Calu3 (cell line): ENCODE measurements around the gene HOXA10. TPM values are rescaled to one million over a fixed set of nuclear protein-coding genes. Genes with fewer than 3 reads are reported as not detected.

ENCODE experiments used
- BruUV-seq: library from RNA; stranded (reverse); fragments of 400-500 nt; replicated peaks from 2 replicates; lab custom pipeline; 2021; lab: Mats Ljungman, UMichigan
- CTCF ChIA-PET: fragments of 300-600 bp; sonication (Branson Sonifier 250); formaldehyde crosslinking; loops from one replicate; lab custom pipeline; 2022; ENCODE audit warnings: antibody characterized with exemption; lab: Charles Lee
- DNase-seq: peaks from one replicate; pipeline ENCODE4 v3.0.0; 2022
- H3K27ac Mint-ChIP-seq: one replicate; pipeline ENCODE4 v1.8.0; 2022; ENCODE audit warnings: mixed read lengths; ENCODE audit not compliant: unreplicated experiment
- H3K27me3 Mint-ChIP-seq: one replicate; pipeline ENCODE4 v1.8.0; 2022; ENCODE audit warnings: mixed read lengths; ENCODE audit not compliant: unreplicated experiment
- H3K36me3 Mint-ChIP-seq: one replicate; pipeline ENCODE4 v1.8.0; 2022; ENCODE audit warnings: mild to moderate bottlenecking, moderate library complexity, mixed read lengths; ENCODE audit not compliant: insufficient read depth, unreplicated experiment
- H3K4me1 Mint-ChIP-seq: one replicate; pipeline ENCODE4 v1.8.0; 2022; ENCODE audit warnings: mild to moderate bottlenecking, low read depth, mixed read lengths; ENCODE audit not compliant: unreplicated experiment
- H3K4me3 Mint-ChIP-seq: one replicate; pipeline ENCODE4 v1.8.0; 2022; ENCODE audit warnings: mild to moderate bottlenecking, low read depth, moderate library complexity, mixed read lengths; ENCODE audit not compliant: unreplicated experiment
- H3K9me3 Mint-ChIP-seq: one replicate; pipeline ENCODE4 v1.8.0; 2022; ENCODE audit warnings: low read depth, mixed read lengths; ENCODE audit not compliant: unreplicated experiment
- intact Hi-C: fragments of 100-400 bp; cut with micrococcal nuclease; formaldehyde crosslinking; loops from one replicate; pipeline ENCODE4 v1.10.0; 2022; ENCODE audit not compliant: unreplicated experiment
- total RNA-seq: library from RNA; stranded (reverse); gene quantifications from 2 replicates; pipeline ENCODE4 v1.2.3, GENCODE V29; 2022
- TF ChIP-seq, protein P1 (sequence below): fragments of 200-600 bp; IDR thresholded peaks from one replicate; pipeline ENCODE4 v1.8.0; 2022; ENCODE audit warnings: antibody characterized with exemption; ENCODE audit not compliant: unreplicated experiment

Gene HOXA10
- total RNA-seq, 1 experiment from 2014 or later: 11.8 TPM

GRCh38 chr7:27209933-27210440 lies 35.9 kb upstream of the HOXA10 start:
- no peaks in the 10 kb centered on the region for H3K36me3 Mint-ChIP-seq
- H3K9me3 Mint-ChIP-seq: no peaks in the 10 kb centered on the region
- peaks cover 29% of the 10 kb centered on the region for H3K27me3 Mint-ChIP-seq
- intact Hi-C loops: loop anchor here (1.0 kb wide), 1 partner anchor 366 kb away; no protein-coding TSS in a partner anchor
- TF ChIP-seq, protein P1, sequence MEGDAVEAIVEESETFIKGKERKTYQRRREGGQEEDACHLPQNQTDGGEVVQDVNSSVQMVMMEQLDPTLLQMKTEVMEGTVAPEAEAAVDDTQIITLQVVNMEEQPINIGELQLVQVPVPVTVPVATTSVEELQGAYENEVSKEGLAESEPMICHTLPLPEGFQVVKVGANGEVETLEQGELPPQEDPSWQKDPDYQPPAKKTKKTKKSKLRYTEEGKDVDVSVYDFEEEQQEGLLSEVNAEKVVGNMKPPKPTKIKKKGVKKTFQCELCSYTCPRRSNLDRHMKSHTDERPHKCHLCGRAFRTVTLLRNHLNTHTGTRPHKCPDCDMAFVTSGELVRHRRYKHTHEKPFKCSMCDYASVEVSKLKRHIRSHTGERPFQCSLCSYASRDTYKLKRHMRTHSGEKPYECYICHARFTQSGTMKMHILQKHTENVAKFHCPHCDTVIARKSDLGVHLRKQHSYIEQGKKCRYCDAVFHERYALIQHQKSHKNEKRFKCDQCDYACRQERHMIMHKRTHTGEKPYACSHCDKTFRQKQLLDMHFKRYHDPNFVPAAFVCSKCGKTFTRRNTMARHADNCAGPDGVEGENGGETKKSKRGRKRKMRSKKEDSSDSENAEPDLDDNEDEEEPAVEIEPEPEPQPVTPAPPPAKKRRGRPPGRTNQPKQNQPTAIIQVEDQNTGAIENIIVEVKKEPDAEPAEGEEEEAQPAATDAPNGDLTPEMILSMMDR: no peak
- peaks cover 8% of the 10 kb centered on the region for H3K4me1 Mint-ChIP-seq
- DNase-seq: no peak
- H3K4me3 Mint-ChIP-seq: peak overlapping the region; percentile 71
- BruUV-seq: no TSS peak
- no peak overlapping the region for H3K27ac Mint-ChIP-seq
- CTCF ChIA-PET: interaction anchor here (0.6 to 1.9 kb wide), 4 partner anchors 9 to 396 kb away, joined by 3 to 10 read pairs (median 3); no protein-coding TSS in a partner anchor

DNA sequence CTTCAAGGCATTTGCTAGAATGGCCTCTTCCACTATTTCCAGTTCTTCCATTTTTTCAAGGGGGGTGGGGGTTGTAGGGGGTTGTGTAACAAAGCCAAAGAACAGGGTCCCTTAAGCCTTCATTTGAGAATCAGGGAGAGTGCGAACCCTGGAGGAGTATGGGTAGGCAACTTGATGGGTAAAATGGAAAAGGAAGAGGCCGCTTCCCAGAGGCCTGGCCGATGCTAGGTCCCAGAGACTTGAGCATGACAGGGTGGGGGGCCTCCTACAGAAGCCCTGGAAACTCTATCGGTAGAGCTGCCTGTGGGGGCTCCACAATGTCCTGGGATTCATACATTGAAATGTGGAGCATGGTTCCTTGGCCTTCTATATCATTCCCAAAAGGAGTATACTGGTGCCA lies 34.9 kb upstream of the HOXA10 start:
- no peak for DNase-seq
- TF ChIP-seq, protein P1: no peak
- BruUV-seq: no TSS peak
- peaks cover 39% of the 10 kb centered on the region for H3K27me3 Mint-ChIP-seq
- intact Hi-C loops: no loop called here
- no peaks in the 10 kb centered on the region for H3K9me3 Mint-ChIP-seq
- H3K4me1 Mint-ChIP-seq: peaks cover 8% of the 10 kb centered on the region
- H3K4me3 Mint-ChIP-seq: no peak overlapping the region
- CTCF ChIA-PET: interaction anchor here (1.0 to 1.5 kb wide), 3 partner anchors 10 to 13 kb away, joined by 3 read pairs; no protein-coding TSS in a partner anchor
- H3K27ac Mint-ChIP-seq: no peak overlapping the region
- no peaks in the 10 kb centered on the region for H3K36me3 Mint-ChIP-seq

DNA sequence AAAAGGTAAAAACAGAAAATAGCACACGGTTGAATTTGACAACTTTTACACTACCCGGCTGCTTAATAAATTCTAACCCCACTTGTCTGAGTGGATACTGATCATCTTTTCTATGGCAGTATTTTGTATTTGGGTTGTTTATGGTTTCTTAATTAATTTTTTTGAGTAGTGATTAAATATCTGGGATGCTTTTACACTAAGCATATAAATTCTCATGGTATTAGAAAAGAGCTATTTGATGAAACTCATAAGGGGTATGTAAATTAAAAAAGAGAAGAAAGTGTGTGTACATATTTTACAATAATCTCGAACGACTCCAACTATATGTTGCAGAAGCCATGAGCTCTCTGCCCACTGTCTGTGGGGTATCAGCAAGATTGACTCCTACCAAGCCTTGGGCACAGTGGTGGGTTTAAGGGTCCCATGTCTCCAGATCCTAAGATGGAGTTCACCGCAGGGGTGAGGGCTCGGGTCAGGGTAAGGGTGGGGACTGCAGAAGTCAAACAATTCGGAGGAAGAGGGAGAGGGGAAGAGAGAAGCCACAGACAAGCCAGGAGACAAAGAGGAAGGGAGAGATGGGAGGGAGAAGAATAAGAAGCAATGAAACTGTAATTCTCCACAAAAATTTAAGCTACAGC lies 33.3 kb upstream of the HOXA10 start:
- H3K36me3 Mint-ChIP-seq: no peaks in the 10 kb centered on the region
- no peaks in the 10 kb centered on the region for H3K9me3 Mint-ChIP-seq
- CTCF ChIA-PET: interaction anchor here (0.7 to 1.5 kb wide), 2 partner anchors 8 to 288 kb away, joined by 3 to 4 read pairs; no protein-coding TSS in a partner anchor
- DNase-seq: no peak
- H3K4me1 Mint-ChIP-seq: peaks cover 8% of the 10 kb centered on the region
- no TSS peak for BruUV-seq
- H3K27me3 Mint-ChIP-seq: peaks cover 53% of the 10 kb centered on the region
- intact Hi-C loops: no loop called here
- no peak overlapping the region for H3K4me3 Mint-ChIP-seq
- TF ChIP-seq, protein P1: no peak
- no peak overlapping the region for H3K27ac Mint-ChIP-seq

DNA sequence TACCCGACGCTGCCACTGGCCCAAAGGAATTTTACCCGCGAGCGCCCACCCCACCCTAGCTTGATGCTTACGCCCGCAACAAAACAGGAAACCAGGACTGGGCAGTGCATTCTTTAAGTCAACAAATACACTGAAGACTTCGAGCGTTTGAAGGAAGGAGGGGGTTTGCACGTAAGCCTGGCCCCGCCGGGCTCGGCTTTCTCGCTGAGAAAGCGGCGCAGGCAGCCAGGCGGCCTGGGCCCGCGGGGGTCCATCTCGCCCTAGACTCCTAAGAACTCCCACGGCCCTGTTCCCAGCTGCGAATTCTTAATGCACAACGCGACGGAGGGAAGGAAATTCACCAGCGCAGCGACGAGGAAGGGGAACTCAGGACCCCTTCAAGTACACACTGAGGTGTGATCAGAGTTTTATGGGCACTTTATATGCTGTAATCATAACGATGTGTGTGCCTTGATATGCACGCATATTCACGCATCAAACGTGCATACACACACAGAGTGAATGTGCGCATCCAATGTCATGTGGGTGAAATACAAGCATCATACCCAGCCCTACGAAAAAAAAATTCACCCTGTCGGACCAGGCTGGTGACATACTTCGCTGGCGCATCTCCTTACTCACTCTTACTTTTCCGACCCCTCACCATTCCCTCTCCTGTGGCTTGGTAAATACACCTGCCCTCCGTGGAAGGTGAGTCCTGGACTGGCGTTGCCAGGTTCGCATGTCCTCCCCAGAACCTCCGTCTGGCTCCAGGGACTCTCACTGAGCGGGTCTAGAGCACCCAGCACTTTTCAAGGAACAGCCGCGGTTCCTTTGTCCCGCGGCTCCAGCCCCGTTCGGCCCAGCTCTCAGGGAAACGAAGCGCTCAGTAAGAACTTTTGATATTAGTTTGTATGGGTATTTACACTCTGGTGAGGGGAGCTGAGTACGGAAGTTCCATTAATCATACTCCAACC lies 31.5 kb upstream of the HOXA10 start:
- TF ChIP-seq, protein P1: no peak
- intact Hi-C loops: no loop called here
- Mint-ChIP-seq H3K27me3 (peaks cover 56% of the 10 kb centered on the region), H3K4me3 (peak overlapping the region; percentile 66), H3K36me3 (peaks cover 5% of the 10 kb centered on the region), H3K4me1 (peaks cover 12% of the 10 kb centered on the region), H3K9me3 (no peaks in the 10 kb centered on the region), H3K27ac (no peak overlapping the region)
- no peak for DNase-seq
- BruUV-seq: no TSS peak
- CTCF ChIA-PET: no interaction called here
